Adrenal gland (tissue), 12 donors: Measurements from ENCODE around the gene TMPRSS11D. TPM values are rescaled to one million over a fixed set of nuclear protein-coding genes. Genes with fewer than 3 reads are reported as not detected.

ENCODE experiments used
- DNase-seq, 7 donors: peaks; one replicate each; pipeline ENCODE4 v3.0.0-alpha.2; 2019 to 2020
- H3K27ac ChIP-seq, 5 donors: fragments of 200-600 bp; sonication (generic) in 4 of 5; 1 replicate in 3 of 5; 2 replicates in 2 of 5; pipeline versions ENCODE4 v1.5.1 to v1.8.0; 2016 to 2020; ENCODE audit warnings: mild to moderate bottlenecking in 1 of 5
- H3K27me3 ChIP-seq: fragments of 200-600 bp; 2 replicates; pipeline ENCODE4 v1.8.0; 2021
- H3K36me3 ChIP-seq, 2 donors: fragments of 200-600 bp; replicated peaks in 1 of 2; 1 replicate in 1 of 2; 2 replicates in 1 of 2; pipeline versions ENCODE4 v1.5.1 to v1.8.0; 2018 to 2022
- H3K4me1 ChIP-seq, 2 donors: fragments of 200-600 bp; replicated peaks in 1 of 2; 1 replicate in 1 of 2; 2 replicates in 1 of 2; pipeline versions ENCODE4 v1.5.1 to v1.8.0; 2018 to 2021
- H3K4me3 ChIP-seq, 4 donors: fragments of 200-600 bp; sonication (generic) in 3 of 4; one replicate each; pipeline ENCODE4 v1.5.1; 2016 to 2018
- H3K9me3 ChIP-seq, 3 donors: fragments of 200-600 bp; sonication (generic) in 1 of 3; replicated peaks in 1 of 3; 1 replicate in 2 of 3; 2 replicates in 1 of 3; pipeline versions ENCODE4 v1.5.1 to v1.8.0; 2016 to 2021
- POLR2A ChIP-seq, 2 donors: fragments of 450-650 bp; IDR thresholded peaks; one replicate each; pipeline ENCODE4 v1.6.1; 2017; ENCODE audit warnings: antibody characterized with exemption in 2 of 2, mild to moderate bottlenecking in 2 of 2, moderate library complexity in 1 of 2
- WGBS, 4 donors: extraction: QIAGEN DNeasy Blood & Tissue Kit in 2 of 4; methylation state at CpG; one replicate each; pipeline versions ENCODE4 v1.1.5 to v1.1.7; 2013 to 2017; 5-methylcytosine and 5-hydroxymethylcytosine counted together
- intact Hi-C, 2 donors: fragments of 100-400 bp; cut with DNase I; formaldehyde crosslinking; loops; one replicate each; pipeline versions ENCODE4 v1.14.1 to v1.15.0; 2022 to 2023
- polyA plus RNA-seq, 3 donors: library from polyadenylated mRNA; stranded (reverse); fragments of 200-250 nt in 2 of 3; fragments of 350-450 nt in 1 of 3; fragmentation: Illumina TruSeq in 1 of 3; extraction: RNeasy Lipid Tissue Mini Kit (QIAGEN cat#74804) in 1 of 3; gene quantifications; one replicate each; pipeline ENCODE4 v1.2.3, GENCODE V29; 2013 to 2014
- total RNA-seq, 9 donors: library from RNA; depleted of rRNA in 4 of 9; stranded (reverse); fragments of >200 nt in 4 of 9; fragments of 120-200 nt in 1 of 9; fragmentation: NEBNext Ultra II Directional in 1 of 9; extraction: Animal tissue kit (Norgen Biotek cat#: 25700) in 1 of 9; gene quantifications; one replicate each; pipeline versions ENCODE4 v1.1.0 to v1.2.4, GENCODE V29; 2013 to 2023
- TF ChIP-seq, protein P1 (sequence below), 6 experiments: fragments of 450-650 bp in 4 of 6; fragments of 200-600 bp in 2 of 6; sonication (generic) in 1 of 6; IDR thresholded peaks; 1 replicate in 5 of 6; 2 replicates in 1 of 6; pipeline versions ENCODE4 v1.5.1 to v1.8.0; 2016 to 2021; ENCODE audit warnings: antibody characterized with exemption in 6 of 6, mild to moderate bottlenecking in 2 of 6, moderate library complexity in 1 of 6
- donor health status: healthy with polysubstance abuse.
- donor health status: Bipolar disorder and iron deficiency.
- donor health status: DM: yes; HTN: yes; CAD: no.
- donor health status: DM: no; HTN: no; CAD: no.
- donor health status: DM: no; HTN: no; CAD: no.
- donor health status: DM: yes; HTN: yes; CAD: no.

TMPRSS11D gene
- total and polyA plus RNA-seq, 12 donors = not detected

DNA sequence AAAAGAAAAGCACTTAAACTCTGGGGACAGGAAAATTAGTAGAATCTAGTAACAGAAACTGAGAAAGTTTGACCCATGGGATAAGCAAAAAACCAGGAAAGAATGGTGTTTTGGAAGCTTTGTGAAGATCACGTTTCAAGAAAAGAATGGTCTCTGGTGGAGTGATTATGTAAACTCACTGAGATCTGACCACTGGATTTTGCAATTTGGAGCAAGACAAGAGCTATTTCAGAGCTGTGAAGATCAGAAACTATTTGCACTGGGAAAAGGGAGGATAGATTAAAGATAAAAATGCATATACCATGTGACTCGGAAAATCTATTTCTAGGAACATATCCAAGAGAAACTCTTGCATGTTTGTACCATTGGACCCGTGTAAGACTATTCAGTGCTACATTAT lies 4.3 kb downstream of the TMPRSS11D start:
- H3K27me3 ChIP-seq = no peaks in the 10 kb centered on the region
- TF ChIP-seq, protein P1, sequence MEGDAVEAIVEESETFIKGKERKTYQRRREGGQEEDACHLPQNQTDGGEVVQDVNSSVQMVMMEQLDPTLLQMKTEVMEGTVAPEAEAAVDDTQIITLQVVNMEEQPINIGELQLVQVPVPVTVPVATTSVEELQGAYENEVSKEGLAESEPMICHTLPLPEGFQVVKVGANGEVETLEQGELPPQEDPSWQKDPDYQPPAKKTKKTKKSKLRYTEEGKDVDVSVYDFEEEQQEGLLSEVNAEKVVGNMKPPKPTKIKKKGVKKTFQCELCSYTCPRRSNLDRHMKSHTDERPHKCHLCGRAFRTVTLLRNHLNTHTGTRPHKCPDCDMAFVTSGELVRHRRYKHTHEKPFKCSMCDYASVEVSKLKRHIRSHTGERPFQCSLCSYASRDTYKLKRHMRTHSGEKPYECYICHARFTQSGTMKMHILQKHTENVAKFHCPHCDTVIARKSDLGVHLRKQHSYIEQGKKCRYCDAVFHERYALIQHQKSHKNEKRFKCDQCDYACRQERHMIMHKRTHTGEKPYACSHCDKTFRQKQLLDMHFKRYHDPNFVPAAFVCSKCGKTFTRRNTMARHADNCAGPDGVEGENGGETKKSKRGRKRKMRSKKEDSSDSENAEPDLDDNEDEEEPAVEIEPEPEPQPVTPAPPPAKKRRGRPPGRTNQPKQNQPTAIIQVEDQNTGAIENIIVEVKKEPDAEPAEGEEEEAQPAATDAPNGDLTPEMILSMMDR (IDR thresholded peaks at IDR 0.05) = no peak
- no peak for TF ChIP-seq POLR2A (IDR thresholded peaks at IDR 0.05)
- no peaks in the 10 kb centered on the region for H3K9me3 ChIP-seq
- no peak overlapping the region for H3K4me3 ChIP-seq
- WGBS, 4 donors = 83 to 88% (median 84%) methylated on average over 3 of the region's 3 CpGs
- DNase-seq = no peak
- H3K36me3 ChIP-seq = no peaks in the 10 kb centered on the region
- intact Hi-C loops = no loop called here
- H3K27ac ChIP-seq = no peak overlapping the region
- H3K4me1 ChIP-seq = no peaks in the 10 kb centered on the region

DNA sequence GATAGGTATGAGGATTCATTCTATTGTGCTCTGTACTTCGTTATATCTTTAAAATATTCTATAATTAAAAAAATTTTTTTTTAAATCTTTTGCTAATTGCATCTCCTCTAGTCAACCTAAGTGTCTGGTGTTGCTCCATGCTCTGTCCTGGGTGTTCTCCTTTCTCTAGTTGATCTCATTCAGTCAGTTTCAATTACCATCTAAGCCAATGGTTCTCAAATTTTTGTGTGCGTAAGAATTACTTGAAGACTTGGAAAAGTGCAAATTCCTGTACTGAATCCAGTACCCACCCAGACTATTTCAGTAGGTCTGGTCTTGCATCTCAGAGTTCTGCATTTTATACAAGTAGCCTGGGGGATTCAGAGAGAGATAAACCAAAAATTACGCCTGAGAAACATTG lies 6.7 kb downstream of the TMPRSS11D start:
- intact Hi-C loops = no loop called here
- H3K27ac ChIP-seq = no peak overlapping the region
- TF ChIP-seq POLR2A (IDR thresholded peaks at IDR 0.05) = no peak
- TF ChIP-seq, protein P1 (IDR thresholded peaks at IDR 0.05) = no peak
- no peak for DNase-seq
- H3K9me3 ChIP-seq = no peaks in the 10 kb centered on the region
- no peaks in the 10 kb centered on the region for H3K36me3 ChIP-seq
- H3K27me3 ChIP-seq = no peaks in the 10 kb centered on the region
- no peak overlapping the region for H3K4me3 ChIP-seq
- H3K4me1 ChIP-seq = no peaks in the 10 kb centered on the region
- WGBS, 4 donors = 83 to 91% (median 87%) methylated on average over 3 of the region's 3 CpGs

DNA sequence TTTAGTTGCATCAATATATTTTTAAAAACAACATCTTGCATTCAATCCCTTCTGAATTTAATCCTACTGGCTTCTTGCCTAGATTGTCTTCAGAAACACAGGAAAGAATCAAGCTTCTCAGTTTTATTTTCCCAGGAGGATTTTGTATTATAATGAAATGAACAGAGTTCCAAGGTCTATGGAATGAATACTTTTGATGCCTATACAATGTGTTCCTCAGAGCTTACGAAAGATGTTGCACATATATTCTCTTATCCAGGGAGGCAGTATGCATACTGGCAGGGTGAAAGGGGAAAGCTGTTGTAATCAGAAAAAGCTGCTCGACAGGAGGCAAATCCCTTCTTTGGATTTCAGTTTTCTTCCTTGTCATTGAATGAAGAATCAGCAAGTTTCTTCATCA lies 8.8 kb downstream of the TMPRSS11D start:
- no peaks in the 10 kb centered on the region for H3K9me3 ChIP-seq
- intact Hi-C loops = no loop called here
- TF ChIP-seq, protein P1 (IDR thresholded peaks at IDR 0.05) = no peak
- TF ChIP-seq POLR2A (IDR thresholded peaks at IDR 0.05) = no peak
- H3K4me3 ChIP-seq = no peak overlapping the region
- no peaks in the 10 kb centered on the region for H3K4me1 ChIP-seq
- no peaks in the 10 kb centered on the region for H3K36me3 ChIP-seq
- DNase-seq = no peak
- no peak overlapping the region for H3K27ac ChIP-seq
- WGBS, 4 donors = 56 to 76% (median 67%) methylated on average over 2 of the region's 2 CpGs
- no peaks in the 10 kb centered on the region for H3K27me3 ChIP-seq

DNA sequence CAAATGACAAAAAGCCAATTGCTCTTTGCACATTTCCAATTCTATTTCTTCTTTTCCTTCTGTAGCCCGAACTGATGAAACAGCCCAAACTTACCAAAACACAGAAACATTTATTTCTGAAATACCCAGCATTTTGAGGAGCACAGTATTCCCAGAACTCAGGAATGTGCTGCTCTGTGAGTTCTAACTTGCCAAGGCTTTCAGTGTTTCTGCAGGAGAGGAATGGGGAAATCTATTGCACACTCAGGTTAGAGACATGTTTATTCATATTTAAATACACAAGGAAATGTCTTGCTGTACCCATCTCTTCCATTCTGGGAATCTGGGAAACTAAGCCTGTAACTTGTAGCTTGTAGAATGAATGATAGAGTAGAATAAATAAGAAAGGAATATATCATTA lies 10.7 kb downstream of the TMPRSS11D start:
- 76 to 90% (median 80%) methylated on average over 1 of the region's 1 CpG for WGBS, 4 donors
- DNase-seq = no peak
- intact Hi-C loops = no loop called here
- H3K27me3 ChIP-seq = no peaks in the 10 kb centered on the region
- H3K4me1 ChIP-seq = no peaks in the 10 kb centered on the region
- H3K9me3 ChIP-seq = no peaks in the 10 kb centered on the region
- H3K4me3 ChIP-seq = no peak overlapping the region
- H3K27ac ChIP-seq = no peak overlapping the region
- no peaks in the 10 kb centered on the region for H3K36me3 ChIP-seq
- TF ChIP-seq POLR2A (IDR thresholded peaks at IDR 0.05) = no peak
- TF ChIP-seq, protein P1 (IDR thresholded peaks at IDR 0.05) = no peak
